HepG2 (cell line): ENCODE data around the gene CLMP.

Source experiments
- CEBPB ChIP-seq: IDR thresholded peaks from 2 replicates; pipeline ENCODE4 v1.6.1; 2011; ENCODE audit warnings: low read depth, low read length, improper control_type of control experiment, borderline replicate concordance
- FOXC1 ChIP-seq: sonication (generic); formaldehyde crosslinking; IDR thresholded peaks from 2 replicates; pipeline ENCODE4 v1.8.0; 2022; ENCODE audit warnings: mild to moderate bottlenecking, missing genetic modification reagents, borderline replicate concordance
- HNRNPH1 ChIP-seq: fragments of 200-400 bp; formaldehyde crosslinking; optimal IDR thresholded peaks from 2 replicates; pipeline ENCODE3; 2017; ENCODE audit warnings: mild to moderate bottlenecking, low read depth, low read length
- KLF13 ChIP-seq: sonication (generic); formaldehyde crosslinking; IDR thresholded peaks from 2 replicates; pipeline ENCODE4 v1.4.0; 2020; ENCODE audit warnings: mild to moderate bottlenecking, missing genetic modification reagents
- ZNF616 ChIP-seq: sonication (generic); formaldehyde crosslinking; IDR thresholded peaks from 2 replicates; pipeline ENCODE4 v1.5.0; 2020; ENCODE audit warnings: low read depth, mild to moderate bottlenecking, missing genetic modification reagents
- ZNF768 ChIP-seq: sonication (generic); formaldehyde crosslinking; IDR thresholded peaks from 2 replicates; pipeline ENCODE4 v1.4.0; 2020; ENCODE audit warnings: missing genetic modification reagents
- TF ChIP-seq, protein P1 (sequence below): sonication (generic); formaldehyde crosslinking; IDR thresholded peaks from 2 replicates; pipeline ENCODE4 v1.8.1; 2022; ENCODE audit warnings: mild to moderate bottlenecking, missing genetic modification reagents
- TF ChIP-seq, protein P2 (sequence below): sonication (generic); formaldehyde crosslinking; IDR thresholded peaks from 2 replicates; pipeline ENCODE4 v1.8.1; 2023; ENCODE audit warnings: mild to moderate bottlenecking, missing genetic modification reagents
- TF ChIP-seq, protein P3 (sequence below): sonication (generic); formaldehyde crosslinking; IDR thresholded peaks from 2 replicates; pipeline ENCODE4 v1.4.0; 2020; ENCODE audit warnings: missing genetic modification reagents
- TF ChIP-seq, protein P4 (sequence below): sonication (generic); formaldehyde crosslinking; IDR thresholded peaks from 2 replicates; pipeline ENCODE4 v1.5.0; 2020; ENCODE audit warnings: mild to moderate bottlenecking, missing genetic modification reagents, moderate library complexity
- TF ChIP-seq, protein P5 (sequence below): IDR thresholded peaks from 2 replicates; pipeline ENCODE4 v1.6.1; 2016; ENCODE audit warnings: low read depth

DNA sequence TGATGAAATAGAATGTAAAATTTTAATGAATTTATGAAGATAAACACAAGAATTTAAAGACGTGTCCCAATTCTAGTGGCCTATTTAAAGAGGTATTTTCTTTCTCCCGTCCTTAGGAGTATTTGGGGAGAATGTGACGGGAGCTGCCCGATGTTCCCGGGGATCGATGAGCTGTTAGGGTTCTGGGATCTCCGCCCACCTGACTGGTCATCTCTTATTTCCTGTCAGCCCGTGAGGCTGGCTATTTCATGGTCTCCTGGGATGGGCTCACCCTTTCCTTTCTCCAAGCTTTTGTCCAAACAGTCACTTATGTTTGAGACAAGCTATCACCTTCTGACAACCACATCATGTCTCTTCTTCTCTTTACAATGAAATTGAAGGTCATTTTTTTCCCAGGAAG, 16.9 kb upstream of the CLMP start:
- TF ChIP-seq, protein P1, sequence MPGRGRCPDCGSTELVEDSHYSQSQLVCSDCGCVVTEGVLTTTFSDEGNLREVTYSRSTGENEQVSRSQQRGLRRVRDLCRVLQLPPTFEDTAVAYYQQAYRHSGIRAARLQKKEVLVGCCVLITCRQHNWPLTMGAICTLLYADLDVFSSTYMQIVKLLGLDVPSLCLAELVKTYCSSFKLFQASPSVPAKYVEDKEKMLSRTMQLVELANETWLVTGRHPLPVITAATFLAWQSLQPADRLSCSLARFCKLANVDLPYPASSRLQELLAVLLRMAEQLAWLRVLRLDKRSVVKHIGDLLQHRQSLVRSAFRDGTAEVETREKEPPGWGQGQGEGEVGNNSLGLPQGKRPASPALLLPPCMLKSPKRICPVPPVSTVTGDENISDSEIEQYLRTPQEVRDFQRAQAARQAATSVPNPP (CRISPR knock-in tag) = no peak
- TF ChIP-seq, protein P2, sequence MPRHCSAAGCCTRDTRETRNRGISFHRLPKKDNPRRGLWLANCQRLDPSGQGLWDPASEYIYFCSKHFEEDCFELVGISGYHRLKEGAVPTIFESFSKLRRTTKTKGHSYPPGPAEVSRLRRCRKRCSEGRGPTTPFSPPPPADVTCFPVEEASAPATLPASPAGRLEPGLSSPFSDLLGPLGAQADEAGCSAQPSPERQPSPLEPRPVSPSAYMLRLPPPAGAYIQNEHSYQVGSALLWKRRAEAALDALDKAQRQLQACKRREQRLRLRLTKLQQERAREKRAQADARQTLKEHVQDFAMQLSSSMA (CRISPR knock-in tag) = no peak
- TF ChIP-seq KLF13 (CRISPR knock-in tag) (no peak), FOXC1 (no peak), HNRNPH1 (no peak), ZNF616 (no peak), CEBPB (no peak), ZNF768 (CRISPR knock-in tag) (no peak)
- TF ChIP-seq, protein P3, sequence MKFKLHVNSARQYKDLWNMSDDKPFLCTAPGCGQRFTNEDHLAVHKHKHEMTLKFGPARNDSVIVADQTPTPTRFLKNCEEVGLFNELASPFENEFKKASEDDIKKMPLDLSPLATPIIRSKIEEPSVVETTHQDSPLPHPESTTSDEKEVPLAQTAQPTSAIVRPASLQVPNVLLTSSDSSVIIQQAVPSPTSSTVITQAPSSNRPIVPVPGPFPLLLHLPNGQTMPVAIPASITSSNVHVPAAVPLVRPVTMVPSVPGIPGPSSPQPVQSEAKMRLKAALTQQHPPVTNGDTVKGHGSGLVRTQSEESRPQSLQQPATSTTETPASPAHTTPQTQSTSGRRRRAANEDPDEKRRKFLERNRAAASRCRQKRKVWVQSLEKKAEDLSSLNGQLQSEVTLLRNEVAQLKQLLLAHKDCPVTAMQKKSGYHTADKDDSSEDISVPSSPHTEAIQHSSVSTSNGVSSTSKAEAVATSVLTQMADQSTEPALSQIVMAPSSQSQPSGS (CRISPR knock-in tag) = no peak
- TF ChIP-seq, protein P4, sequence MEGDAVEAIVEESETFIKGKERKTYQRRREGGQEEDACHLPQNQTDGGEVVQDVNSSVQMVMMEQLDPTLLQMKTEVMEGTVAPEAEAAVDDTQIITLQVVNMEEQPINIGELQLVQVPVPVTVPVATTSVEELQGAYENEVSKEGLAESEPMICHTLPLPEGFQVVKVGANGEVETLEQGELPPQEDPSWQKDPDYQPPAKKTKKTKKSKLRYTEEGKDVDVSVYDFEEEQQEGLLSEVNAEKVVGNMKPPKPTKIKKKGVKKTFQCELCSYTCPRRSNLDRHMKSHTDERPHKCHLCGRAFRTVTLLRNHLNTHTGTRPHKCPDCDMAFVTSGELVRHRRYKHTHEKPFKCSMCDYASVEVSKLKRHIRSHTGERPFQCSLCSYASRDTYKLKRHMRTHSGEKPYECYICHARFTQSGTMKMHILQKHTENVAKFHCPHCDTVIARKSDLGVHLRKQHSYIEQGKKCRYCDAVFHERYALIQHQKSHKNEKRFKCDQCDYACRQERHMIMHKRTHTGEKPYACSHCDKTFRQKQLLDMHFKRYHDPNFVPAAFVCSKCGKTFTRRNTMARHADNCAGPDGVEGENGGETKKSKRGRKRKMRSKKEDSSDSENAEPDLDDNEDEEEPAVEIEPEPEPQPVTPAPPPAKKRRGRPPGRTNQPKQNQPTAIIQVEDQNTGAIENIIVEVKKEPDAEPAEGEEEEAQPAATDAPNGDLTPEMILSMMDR (CRISPR knock-in tag) = no peak
- TF ChIP-seq, protein P5, sequence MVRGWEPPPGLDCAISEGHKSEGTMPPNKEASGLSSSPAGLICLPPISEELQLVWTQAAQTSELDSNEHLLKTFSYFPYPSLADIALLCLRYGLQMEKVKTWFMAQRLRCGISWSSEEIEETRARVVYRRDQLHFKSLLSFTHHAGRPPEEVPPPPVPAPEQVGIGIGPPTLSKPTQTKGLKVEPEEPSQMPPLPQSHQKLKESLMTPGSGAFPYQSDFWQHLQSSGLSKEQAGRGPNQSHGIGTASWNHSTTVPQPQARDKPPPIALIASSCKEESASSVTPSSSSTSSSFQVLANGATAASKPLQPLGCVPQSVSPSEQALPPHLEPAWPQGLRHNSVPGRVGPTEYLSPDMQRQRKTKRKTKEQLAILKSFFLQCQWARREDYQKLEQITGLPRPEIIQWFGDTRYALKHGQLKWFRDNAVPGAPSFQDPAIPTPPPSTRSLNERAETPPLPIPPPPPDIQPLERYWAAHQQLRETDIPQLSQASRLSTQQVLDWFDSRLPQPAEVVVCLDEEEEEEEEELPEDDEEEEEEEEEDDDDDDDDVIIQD (CRISPR knock-in tag) = no peak
